Heart right ventricle (tissue), 16 donors: ENCODE measurements around the gene KIF11. TPM values are rescaled to one million over a fixed set of nuclear protein-coding genes. Genes with fewer than 3 reads are reported as not detected.

Experiments used
- ATAC-seq, 8 donors: fragments of 200-7000 bp; cut with Tn5 transposase; one replicate each; pipeline ENCODE4 v1.9.1; 2020; ENCODE audit warnings: mild to moderate bottlenecking in 8 of 8, moderate library complexity in 8 of 8, moderate number of reproducible peaks in 1 of 8
- DNase-seq, 2 donors: peaks; one replicate each; pipeline ENCODE4 v3.0.0-alpha.2; 2020
- H3K27ac ChIP-seq, 10 donors: fragments of 200-600 bp; sonication (generic) in 2 of 10; one replicate each; pipeline versions ENCODE4 v1.5.0 to v1.8.0; 2020 to 2022; ENCODE audit warnings: mild to moderate bottlenecking in 3 of 10
- H3K27me3 ChIP-seq, 7 donors: fragments of 200-600 bp; one replicate each; pipeline ENCODE4 v1.8.0; 2021 to 2022; ENCODE audit warnings: mild to moderate bottlenecking in 2 of 7
- H3K36me3 ChIP-seq, 9 donors: fragments of 200-600 bp; sonication (generic) in 1 of 9; one replicate each; pipeline versions ENCODE4 v1.5.0 to v1.8.0; 2020 to 2022; ENCODE audit warnings: mild to moderate bottlenecking in 2 of 9
- H3K4me1 ChIP-seq, 9 donors: fragments of 200-600 bp; sonication (generic) in 1 of 9; one replicate each; pipeline versions ENCODE4 v1.5.0 to v1.8.0; 2020 to 2022; ENCODE audit warnings: mild to moderate bottlenecking in 4 of 9
- H3K4me3 ChIP-seq, 10 donors: fragments of 200-600 bp; sonication (generic) in 2 of 10; one replicate each; pipeline versions ENCODE4 v1.5.0 to v1.8.0; 2020 to 2022; ENCODE audit warnings: mild to moderate bottlenecking in 7 of 10, moderate library complexity in 2 of 10
- H3K9me3 ChIP-seq, 11 donors: fragments of 200-600 bp in 10 of 11; sonication (generic) in 2 of 11; one replicate each; pipeline versions ENCODE4 v1.5.0 to v1.8.0; 2013 to 2022; ENCODE audit warnings: mild to moderate bottlenecking in 2 of 11, control low read depth in 1 of 11, moderate library complexity in 1 of 11
- CTCF ChIP-seq, 9 donors: fragments of 200-600 bp; sonication (generic) in 2 of 9; IDR thresholded peaks; one replicate each; pipeline versions ENCODE4 v1.5.0 to v1.8.0; 2021 to 2022; ENCODE audit warnings: antibody characterized with exemption in 9 of 9, mild to moderate bottlenecking in 5 of 9, moderate library complexity in 1 of 9
- WGBS, 2 donors: extraction: QIAGEN DNeasy Blood & Tissue Kit; methylation state at CpG; one replicate each; pipeline ENCODE4 v1.1.7; 2013; ENCODE audit warnings: inconsistent platforms in 1 of 2; 5-methylcytosine and 5-hydroxymethylcytosine counted together
- intact Hi-C, 10 donors: fragments of 100-400 bp; cut with DNase I; formaldehyde crosslinking; loops; one replicate each; pipeline versions ENCODE4 v1.11.1 to v1.14.2; 2022
- polyA plus RNA-seq, 2 donors: library from polyadenylated mRNA; stranded (reverse); fragments of 200-250 nt; gene quantifications; one replicate each; pipeline ENCODE4 v1.2.3, GENCODE V29; 2013
- total RNA-seq, 10 donors: library from RNA; stranded (reverse); fragmentation: NEBNext Ultra II Directional in 3 of 10; extraction: Animal tissue kit (Norgen Biotek cat#: 25700) in 3 of 10; gene quantifications; one replicate each; pipeline versions ENCODE4 v1.2.1 to v1.2.4, GENCODE V29; 2021 to 2023
- donor health status: Arrhythmogenic right ventricular cardiomyopathy.
- donor health status: ischemic (EF 13 %, LVEDD 7.1; RV severe dilation, severe dysfunction).
- donor health status: healthy with polysubstance abuse.
- donor health status: DM: no; HTN: yes; CAD: no.
- donor health status: DM: no; HTN: no; CAD: no.
- donor health status: ischemic (EF 25% LVEDD 6.9; RV normal size, moderate dysfunction).
- donor health status: ischemic (EF 25% LVEDD 5.7; RV mildly dilated, moderate dysfunction).
- donor health status: healthy.
- donor health status: DM: yes; HTN: yes; CAD: no.
- donor health status: Ischemic cardiomyopathy.
- donor health status: ischemic (EF 35%, LVEDD 5.7; RV mildly dilated, moderate dysfunction).
- donor health status: nonischemic (EF 11% LVEDD 7.7; RV severe dilation, severe dysfunction).
- donor health status: DM: yes; HTN: yes; CAD: no.
- donor health status: PGD.
- donor health status: ischemic (EF 29% LVEDD 5.4; RV normal size, mild dysfunction).
- donor health status: nonischemic (EF 23%, LVEDD 6.1; RV moderate dilation, normal function).

Gene KIF11
- total and polyA plus RNA-seq, 12 donors = 0.20 to 4.4 (median 0.74) TPM

GRCh38 chr10:92657024-92657423 is 64.1 kb downstream of the KIF11 start:
- no peak for ATAC-seq
- no peak for TF ChIP-seq CTCF (IDR thresholded peaks at IDR 0.05)
- no peaks in the 10 kb centered on the region for H3K27me3 ChIP-seq
- no peak for DNase-seq
- no peak overlapping the region for H3K4me3 ChIP-seq
- peaks cover 0 to 9% (median under 1%) of the 10 kb centered on the region in 11 donors for H3K9me3 ChIP-seq
- H3K36me3 ChIP-seq = peaks cover 0 to 24% (median 0%) of the 10 kb centered on the region in 9 donors
- intact Hi-C loops = no loop called here
- H3K4me1 ChIP-seq = no peaks in the 10 kb centered on the region
- H3K27ac ChIP-seq = no peak overlapping the region
- 91 to 93% methylated on average over 5 of the region's 5 CpGs for WGBS, 2 donors

GRCh38 chr10:92662848-92663247 is 69.9 kb downstream of the KIF11 start:
- H3K27ac ChIP-seq = no peak overlapping the region
- no peaks in the 10 kb centered on the region for H3K36me3 ChIP-seq
- DNase-seq (no peak), ATAC-seq (no peak)
- no peaks in the 10 kb centered on the region for H3K27me3 ChIP-seq
- H3K9me3 ChIP-seq = peaks cover 0 to 38% (median 19%) of the 10 kb centered on the region in 11 donors
- no peak for TF ChIP-seq CTCF (IDR thresholded peaks at IDR 0.05)
- intact Hi-C loops = loop anchor here in 1 of 10 donors (10.0 kb wide), 1 partner anchor 1198 kb away; no protein-coding TSS in a partner anchor
- no peaks in the 10 kb centered on the region for H3K4me1 ChIP-seq
- H3K4me3 ChIP-seq = no peak overlapping the region

- H3K27me3 ChIP-seq = no peaks in the 10 kb centered on the region
- no peak for ATAC-seq
- no peaks in the 10 kb centered on the region for H3K4me1 ChIP-seq
- TF ChIP-seq CTCF (IDR thresholded peaks at IDR 0.05) = no peak
- no peaks in the 10 kb centered on the region for H3K36me3 ChIP-seq
- peaks cover 0 to 38% (median 19%) of the 10 kb centered on the region in 11 donors for H3K9me3 ChIP-seq
- intact Hi-C loops = loop anchor here in 1 of 10 donors (10.0 kb wide), 1 partner anchor 1200 kb away; no protein-coding TSS in a partner anchor
- H3K4me3 ChIP-seq = no peak overlapping the region
- H3K27ac ChIP-seq = no peak overlapping the region
- DNase-seq = no peak
Observed at GRCh38 chr10:92664322-92664721, 71.4 kb downstream of the KIF11 start.

GRCh38 chr10:92667078-92667477 is 74.1 kb downstream of the KIF11 start:
- WGBS, 2 donors = 93 to 98% methylated on average over 6 of the region's 6 CpGs
- no peak for TF ChIP-seq CTCF (IDR thresholded peaks at IDR 0.05)
- DNase-seq (no peak), ATAC-seq (no peak)
- H3K4me3 ChIP-seq = no peak overlapping the region
- H3K36me3 ChIP-seq = no peaks in the 10 kb centered on the region
- H3K9me3 ChIP-seq = peaks cover 0 to 32% (median 19%) of the 10 kb centered on the region in 11 donors
- no peaks in the 10 kb centered on the region for H3K27me3 ChIP-seq
- intact Hi-C loops = loop anchor here in 1 of 10 donors (10.0 kb wide), 1 partner anchor 1202 kb away; no protein-coding TSS in a partner anchor
- H3K4me1 ChIP-seq = no peaks in the 10 kb centered on the region
- no peak overlapping the region for H3K27ac ChIP-seq
